ENCODE results near the gene CD24.

CD24 gene

GRCh38 chr6:106939848-106940247, 34.7 kb downstream of the CD24 start:
- Histone ChIP-seq H3K4me1 (ENCODE audit: low read depth, poor library complexity, severe bottlenecking) (no peaks in the 10 kb centered on the region), H2AFZ (ENCODE audit: low read depth) (no peak overlapping the region), H3K4me3 (IDR thresholded peaks at IDR 0.05; ENCODE audit: insufficient read depth, low read depth, low read length) (no peak overlapping the region), H3K79me2 (ENCODE audit: insufficient read depth, low read depth) (no peaks in the 10 kb centered on the region), H3K4me2 (no peak overlapping the region), H3K27me3 (ENCODE audit: insufficient read depth, low read depth) (no peaks in the 10 kb centered on the region), H4K20me1 (ENCODE audit: insufficient read depth) (no peaks in the 10 kb centered on the region), H3K9ac (no peak overlapping the region), H3K27ac (no peak overlapping the region), H3K36me3 (ENCODE audit: insufficient read depth) (no peaks in the 10 kb centered on the region)
- no peak for TF ChIP-seq CTCF (conservative IDR thresholded peaks at IDR 0.05; ENCODE audit: low read depth, low read length)

GRCh38 chr6:106939208-106939607, 35.3 kb downstream of the CD24 start:
- no peaks in the 10 kb centered on the region for H3K27me3 ChIP-seq (ENCODE audit: insufficient read depth, low read depth)
- no peak overlapping the region for H3K27ac ChIP-seq
- H3K4me2 ChIP-seq, result no peak overlapping the region
- no peak overlapping the region for H3K4me3 ChIP-seq (IDR thresholded peaks at IDR 0.05; ENCODE audit: insufficient read depth, low read depth, low read length)
- no peaks in the 10 kb centered on the region for H3K79me2 ChIP-seq (ENCODE audit: insufficient read depth, low read depth)
- no peak overlapping the region for H2AFZ ChIP-seq (ENCODE audit: low read depth)
- TF ChIP-seq CTCF (conservative IDR thresholded peaks at IDR 0.05; ENCODE audit: low read depth, low read length), result no peak
- no peaks in the 10 kb centered on the region for H3K36me3 ChIP-seq (ENCODE audit: insufficient read depth)
- H3K4me1 ChIP-seq (ENCODE audit: low read depth, poor library complexity, severe bottlenecking), result no peaks in the 10 kb centered on the region
- no peak overlapping the region for H3K9ac ChIP-seq
- no peaks in the 10 kb centered on the region for H4K20me1 ChIP-seq (ENCODE audit: insufficient read depth)

GRCh38 chr6:106927531-106928398, 46.8 kb downstream of the CD24 start:
- Histone ChIP-seq H3K9ac (no peak overlapping the region), H3K4me1 (ENCODE audit: low read depth, poor library complexity, severe bottlenecking) (no peaks in the 10 kb centered on the region), H3K27ac (no peak overlapping the region), H2AFZ (ENCODE audit: low read depth) (no peak overlapping the region), H3K4me2 (no peak overlapping the region), H3K36me3 (ENCODE audit: insufficient read depth) (no peaks in the 10 kb centered on the region), H3K27me3 (ENCODE audit: insufficient read depth, low read depth) (no peaks in the 10 kb centered on the region), H3K4me3 (IDR thresholded peaks at IDR 0.05; ENCODE audit: insufficient read depth, low read depth, low read length) (no peak overlapping the region), H3K79me2 (ENCODE audit: insufficient read depth, low read depth) (no peaks in the 10 kb centered on the region), H4K20me1 (ENCODE audit: insufficient read depth) (no peaks in the 10 kb centered on the region)
- no peak for TF ChIP-seq CTCF (conservative IDR thresholded peaks at IDR 0.05; ENCODE audit: low read depth, low read length)

DNA sequence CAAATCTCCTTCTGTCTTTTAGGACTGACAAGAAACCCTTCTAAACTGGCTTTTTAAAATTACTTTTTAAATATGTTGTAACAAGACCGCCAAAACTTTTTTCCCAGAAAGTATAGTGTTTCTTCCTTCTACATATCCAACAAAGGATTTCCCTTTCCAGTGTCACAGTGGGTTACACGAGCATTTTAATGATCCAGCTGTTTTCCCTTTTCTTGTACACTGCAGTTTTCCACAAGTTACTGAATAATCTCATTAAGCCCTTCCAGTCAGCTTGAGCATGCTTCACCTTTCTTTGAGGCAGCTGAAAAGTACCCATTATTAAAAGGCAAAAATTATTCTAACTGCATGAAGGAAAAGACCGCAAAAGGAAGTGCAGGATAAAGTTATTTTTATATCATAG, 48.6 kb downstream of the CD24 start:
- Histone ChIP-seq H3K36me3 (ENCODE audit: insufficient read depth) (no peaks in the 10 kb centered on the region), H3K4me2 (no peak overlapping the region), H3K9ac (no peak overlapping the region), H3K27ac (no peak overlapping the region), H3K79me2 (ENCODE audit: insufficient read depth, low read depth) (no peaks in the 10 kb centered on the region), H4K20me1 (ENCODE audit: insufficient read depth) (no peaks in the 10 kb centered on the region), H3K4me1 (ENCODE audit: low read depth, poor library complexity, severe bottlenecking) (no peaks in the 10 kb centered on the region), H3K4me3 (IDR thresholded peaks at IDR 0.05; ENCODE audit: insufficient read depth, low read depth, low read length) (no peak overlapping the region), H2AFZ (ENCODE audit: low read depth) (no peak overlapping the region), H3K27me3 (ENCODE audit: insufficient read depth, low read depth) (no peaks in the 10 kb centered on the region)
- no peak for TF ChIP-seq CTCF (conservative IDR thresholded peaks at IDR 0.05; ENCODE audit: low read depth, low read length)
